Liver (tissue), 9 donors: ENCODE results near the gene FBXO44. TPM values are rescaled to one million over a fixed set of nuclear protein-coding genes. Genes with fewer than 3 reads are reported as not detected.

Experiments used
- DNase-seq: peaks from one replicate; pipeline ENCODE4 v3.0.0-alpha.2; 2017; ENCODE audit warnings: low spot score
- H3K27ac ChIP-seq, 2 donors: one replicate each; pipeline ENCODE4 v1.7.0; 2013; ENCODE audit warnings: inconsistent platforms in 2 of 2, low read length in 2 of 2, control low read depth in 1 of 2, low read depth in 1 of 2, mild to moderate bottlenecking in 1 of 2
- H3K27me3 ChIP-seq, 4 donors: one replicate each; pipeline versions ENCODE4 v1.6.1 to v1.7.0; 2013; ENCODE audit warnings: low read length in 3 of 4, inconsistent platforms in 1 of 4, mild to moderate bottlenecking in 1 of 4, moderate library complexity in 1 of 4; ENCODE audit not compliant: control insufficient read depth in 4 of 4, insufficient read depth in 4 of 4
- H3K36me3 ChIP-seq, 4 donors: one replicate each; pipeline versions ENCODE4 v1.6.1 to v1.7.0; 2013; ENCODE audit warnings: low read length in 3 of 4, mild to moderate bottlenecking in 3 of 4, low read depth in 1 of 4, moderate library complexity in 1 of 4; ENCODE audit not compliant: control insufficient read depth in 4 of 4, insufficient read depth in 3 of 4
- H3K4me1 ChIP-seq, 4 donors: one replicate each; pipeline versions ENCODE4 v1.6.1 to v1.7.0; 2013; ENCODE audit warnings: low read length in 3 of 4, mild to moderate bottlenecking in 3 of 4, moderate library complexity in 1 of 4; ENCODE audit not compliant: control insufficient read depth in 4 of 4, insufficient read depth in 4 of 4
- H3K4me3 ChIP-seq, 3 donors: one replicate each; pipeline versions ENCODE4 v1.6.1 to v1.7.0; 2013; ENCODE audit warnings: low read length in 3 of 3, control low read depth in 1 of 3, low read depth in 1 of 3, mild to moderate bottlenecking in 1 of 3
- H3K9ac ChIP-seq, 2 donors: one replicate each; pipeline ENCODE4 v1.7.0; 2013; ENCODE audit warnings: low read length in 2 of 2, mild to moderate bottlenecking in 2 of 2, moderate library complexity in 2 of 2, control low read depth in 1 of 2, low read depth in 1 of 2
- H3K9me3 ChIP-seq, 4 donors: one replicate each; pipeline versions ENCODE4 v1.6.1 to v1.7.0; 2013; ENCODE audit warnings: low read length in 3 of 4; ENCODE audit not compliant: control insufficient read depth in 4 of 4
- EGR1 ChIP-seq, 2 donors: IDR thresholded peaks; 2 replicates each; pipeline ENCODE4 v1.6.1; 2016 to 2018; ENCODE audit warnings: antibody characterized with exemption in 2 of 2, low read depth in 2 of 2
- FOXA1 ChIP-seq: IDR thresholded peaks from 2 replicates; pipeline ENCODE4 v1.6.1; 2016; ENCODE audit warnings: antibody characterized with exemption
- FOXA2 ChIP-seq: IDR thresholded peaks from 2 replicates; pipeline ENCODE4 v1.6.1; 2016; ENCODE audit warnings: antibody characterized with exemption
- GABPA ChIP-seq, 2 donors: IDR thresholded peaks in 1 of 2; conservative IDR thresholded peaks in 1 of 2; 2 replicates each; pipeline ENCODE4 v1.6.1; 2016; ENCODE audit warnings: antibody characterized with exemption in 2 of 2, mild to moderate bottlenecking in 1 of 2, moderate library complexity in 1 of 2
- HNF4A ChIP-seq, 2 donors: conservative IDR thresholded peaks; 2 replicates each; pipeline ENCODE4 v1.6.1; 2016; ENCODE audit warnings: antibody characterized with exemption in 2 of 2, mild to moderate bottlenecking in 2 of 2
- JUND ChIP-seq, 2 donors: IDR thresholded peaks; 2 replicates each; pipeline ENCODE4 v1.6.1; 2016; ENCODE audit warnings: antibody characterized with exemption in 2 of 2
- NR2F2 ChIP-seq: IDR thresholded peaks from 2 replicates; pipeline ENCODE4 v1.6.1; 2016; ENCODE audit warnings: antibody characterized with exemption
- RAD21 ChIP-seq, 2 donors: IDR thresholded peaks; 2 replicates each; pipeline ENCODE4 v1.6.1; 2016; ENCODE audit warnings: antibody characterized with exemption in 2 of 2, mild to moderate bottlenecking in 2 of 2
- SP1 ChIP-seq: IDR thresholded peaks from 2 replicates; pipeline ENCODE4 v1.6.1; 2018; ENCODE audit warnings: antibody characterized with exemption, mild to moderate bottlenecking
- TAF1 ChIP-seq: conservative IDR thresholded peaks from 2 replicates; pipeline ENCODE4 v1.6.1; 2016; ENCODE audit warnings: antibody characterized with exemption, mild to moderate bottlenecking
- YY1 ChIP-seq: IDR thresholded peaks from 2 replicates; pipeline ENCODE4 v1.6.1; 2016; ENCODE audit warnings: antibody characterized with exemption, mild to moderate bottlenecking
- WGBS: extraction: QIAGEN DNeasy Blood & Tissue Kit; methylation state at CpG from one replicate; pipeline ENCODE4 v1.1.7; 2013; 5-methylcytosine and 5-hydroxymethylcytosine counted together
- polyA plus RNA-seq, 2 donors: library from polyadenylated mRNA; stranded (reverse) in 1 of 2; unstranded in 1 of 2; fragments of 200-250 nt in 1 of 2; fragments of >200 nt in 1 of 2; fragmentation: Nextera tagmentation in 1 of 2; extraction: Ambion mirVana in 1 of 2; gene quantifications; one replicate each; pipeline versions ENCODE4 v1.2.1 to v1.2.3, GENCODE V29; 2013 to 2015
- total RNA-seq, 2 donors: library from RNA; depleted of rRNA; stranded (reverse); fragments of >200 nt; gene quantifications; one replicate each; pipeline ENCODE4 v1.2.3, GENCODE V29; 2014
- TF ChIP-seq, protein P1 (sequence below): fragments of 150-350 bp; IDR thresholded peaks from 2 replicates; pipeline ENCODE4 v1.5.1; 2017; ENCODE audit warnings: improper control_type of control experiment, low read depth, low read length; ENCODE audit not compliant: missing input control
- TF ChIP-seq, protein P2 (sequence below): IDR thresholded peaks from 2 replicates; pipeline ENCODE4 v1.6.1; 2016; ENCODE audit warnings: antibody characterized with exemption
- TF ChIP-seq, protein P3 (sequence below): IDR thresholded peaks from 2 replicates; pipeline ENCODE4 v1.6.1; 2016; ENCODE audit warnings: antibody characterized with exemption, mild to moderate bottlenecking
- TF ChIP-seq, protein P4 (sequence below): IDR thresholded peaks from 2 replicates; pipeline ENCODE4 v1.6.1; 2016; ENCODE audit warnings: antibody characterized with exemption
- TF ChIP-seq, protein P5 (sequence below): IDR thresholded peaks from 2 replicates; pipeline ENCODE4 v1.6.1; 2016; ENCODE audit warnings: antibody characterized with exemption
- donor health status: healthy.
- donor health status: healthy.
- donor health status: healthy.
- donor health status: healthy.
- donor health status: healthy.

FBXO44 gene
- total and polyA plus RNA-seq, 4 donors: 3.6 to 13.2 (median 6.8) TPM

DNA sequence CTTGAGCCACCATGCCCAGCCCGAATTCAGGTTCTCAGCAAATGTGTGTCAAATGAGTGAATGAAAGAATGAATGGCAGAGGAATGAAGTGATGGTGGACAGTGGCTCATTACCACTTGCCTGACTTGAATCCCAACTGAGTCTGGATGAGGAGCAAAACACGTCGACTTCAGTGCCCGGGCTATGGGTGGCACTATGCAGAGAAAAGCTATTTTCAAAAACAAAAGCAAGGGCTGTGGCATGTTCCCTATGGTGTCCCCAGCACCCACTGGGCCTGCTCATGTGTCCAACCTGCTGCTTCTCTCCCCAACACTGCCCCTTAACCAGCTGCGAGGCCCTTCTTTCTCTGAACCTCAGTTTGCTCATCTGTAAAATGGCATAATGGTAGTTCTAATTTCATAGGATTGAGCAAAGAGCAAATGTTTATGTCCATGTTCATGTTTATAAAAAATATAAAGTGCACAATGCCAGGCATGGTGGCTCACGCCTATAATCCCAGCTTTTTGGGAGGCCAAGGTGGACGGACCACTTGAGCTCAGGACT lies 30.6 kb downstream of the FBXO44 start:
- no peaks in the 10 kb centered on the region for H3K9me3 ChIP-seq
- H3K9ac ChIP-seq: no peak overlapping the region
- peaks cover under 1 to 15% (median 11%) of the 10 kb centered on the region in 4 donors for H3K4me1 ChIP-seq
- 93% methylated on average over 7 of the region's 7 CpGs for WGBS
- H3K4me3 ChIP-seq: no peak overlapping the region
- peaks cover 0 to 4% (median 0%) of the 10 kb centered on the region in 4 donors for H3K27me3 ChIP-seq
- H3K27ac ChIP-seq: no peak overlapping the region
- TF ChIP-seq, protein P1, sequence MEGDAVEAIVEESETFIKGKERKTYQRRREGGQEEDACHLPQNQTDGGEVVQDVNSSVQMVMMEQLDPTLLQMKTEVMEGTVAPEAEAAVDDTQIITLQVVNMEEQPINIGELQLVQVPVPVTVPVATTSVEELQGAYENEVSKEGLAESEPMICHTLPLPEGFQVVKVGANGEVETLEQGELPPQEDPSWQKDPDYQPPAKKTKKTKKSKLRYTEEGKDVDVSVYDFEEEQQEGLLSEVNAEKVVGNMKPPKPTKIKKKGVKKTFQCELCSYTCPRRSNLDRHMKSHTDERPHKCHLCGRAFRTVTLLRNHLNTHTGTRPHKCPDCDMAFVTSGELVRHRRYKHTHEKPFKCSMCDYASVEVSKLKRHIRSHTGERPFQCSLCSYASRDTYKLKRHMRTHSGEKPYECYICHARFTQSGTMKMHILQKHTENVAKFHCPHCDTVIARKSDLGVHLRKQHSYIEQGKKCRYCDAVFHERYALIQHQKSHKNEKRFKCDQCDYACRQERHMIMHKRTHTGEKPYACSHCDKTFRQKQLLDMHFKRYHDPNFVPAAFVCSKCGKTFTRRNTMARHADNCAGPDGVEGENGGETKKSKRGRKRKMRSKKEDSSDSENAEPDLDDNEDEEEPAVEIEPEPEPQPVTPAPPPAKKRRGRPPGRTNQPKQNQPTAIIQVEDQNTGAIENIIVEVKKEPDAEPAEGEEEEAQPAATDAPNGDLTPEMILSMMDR: no peak
- TF ChIP-seq GABPA (IDR thresholded peaks at IDR 0.05 in 1 of 2, conservative IDR thresholded peaks at IDR 0.05 in 1 of 2): no peak
- TF ChIP-seq JUND (IDR thresholded peaks at IDR 0.05): no peak
- H3K36me3 ChIP-seq: no peaks in the 10 kb centered on the region
- no peak for DNase-seq

DNA sequence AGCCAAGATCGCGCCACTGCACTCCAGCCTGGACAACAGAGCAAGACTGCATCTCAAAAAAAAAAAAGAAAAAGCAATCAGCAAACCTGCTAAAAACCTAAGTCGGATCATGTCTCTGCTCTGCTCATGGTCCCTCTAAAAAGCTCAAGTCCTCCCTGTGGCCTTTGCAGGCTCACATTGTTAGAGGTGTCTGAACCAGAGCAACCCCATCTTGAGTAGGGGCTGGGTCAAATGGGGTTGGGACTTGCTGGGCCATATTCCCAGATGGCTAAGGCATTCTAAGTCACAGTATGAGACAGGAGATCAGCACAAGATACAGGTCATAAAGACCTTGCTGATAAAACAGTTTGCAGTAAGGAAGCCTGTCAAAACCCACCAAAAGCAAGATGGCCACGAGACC lies 33.8 kb downstream of the FBXO44 start:
- no peak for DNase-seq
- no peak for TF ChIP-seq JUND (IDR thresholded peaks at IDR 0.05)
- TF ChIP-seq FOXA1: no peak
- TF ChIP-seq SP1: no peak
- TF ChIP-seq HNF4A (conservative IDR thresholded peaks at IDR 0.05): no peak
- TF ChIP-seq YY1: no peak
- no peak for TF ChIP-seq EGR1 (IDR thresholded peaks at IDR 0.05; ENCODE audit: low read depth in 2 of 2)
- TF ChIP-seq, protein P2, sequence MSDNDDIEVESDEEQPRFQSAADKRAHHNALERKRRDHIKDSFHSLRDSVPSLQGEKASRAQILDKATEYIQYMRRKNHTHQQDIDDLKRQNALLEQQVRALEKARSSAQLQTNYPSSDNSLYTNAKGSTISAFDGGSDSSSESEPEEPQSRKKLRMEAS: no peak
- TF ChIP-seq, protein P1: no peak
- TF ChIP-seq FOXA2: no peak
- TF ChIP-seq, protein P3, sequence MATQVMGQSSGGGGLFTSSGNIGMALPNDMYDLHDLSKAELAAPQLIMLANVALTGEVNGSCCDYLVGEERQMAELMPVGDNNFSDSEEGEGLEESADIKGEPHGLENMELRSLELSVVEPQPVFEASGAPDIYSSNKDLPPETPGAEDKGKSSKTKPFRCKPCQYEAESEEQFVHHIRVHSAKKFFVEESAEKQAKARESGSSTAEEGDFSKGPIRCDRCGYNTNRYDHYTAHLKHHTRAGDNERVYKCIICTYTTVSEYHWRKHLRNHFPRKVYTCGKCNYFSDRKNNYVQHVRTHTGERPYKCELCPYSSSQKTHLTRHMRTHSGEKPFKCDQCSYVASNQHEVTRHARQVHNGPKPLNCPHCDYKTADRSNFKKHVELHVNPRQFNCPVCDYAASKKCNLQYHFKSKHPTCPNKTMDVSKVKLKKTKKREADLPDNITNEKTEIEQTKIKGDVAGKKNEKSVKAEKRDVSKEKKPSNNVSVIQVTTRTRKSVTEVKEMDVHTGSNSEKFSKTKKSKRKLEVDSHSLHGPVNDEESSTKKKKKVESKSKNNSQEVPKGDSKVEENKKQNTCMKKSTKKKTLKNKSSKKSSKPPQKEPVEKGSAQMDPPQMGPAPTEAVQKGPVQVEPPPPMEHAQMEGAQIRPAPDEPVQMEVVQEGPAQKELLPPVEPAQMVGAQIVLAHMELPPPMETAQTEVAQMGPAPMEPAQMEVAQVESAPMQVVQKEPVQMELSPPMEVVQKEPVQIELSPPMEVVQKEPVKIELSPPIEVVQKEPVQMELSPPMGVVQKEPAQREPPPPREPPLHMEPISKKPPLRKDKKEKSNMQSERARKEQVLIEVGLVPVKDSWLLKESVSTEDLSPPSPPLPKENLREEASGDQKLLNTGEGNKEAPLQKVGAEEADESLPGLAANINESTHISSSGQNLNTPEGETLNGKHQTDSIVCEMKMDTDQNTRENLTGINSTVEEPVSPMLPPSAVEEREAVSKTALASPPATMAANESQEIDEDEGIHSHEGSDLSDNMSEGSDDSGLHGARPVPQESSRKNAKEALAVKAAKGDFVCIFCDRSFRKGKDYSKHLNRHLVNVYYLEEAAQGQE: no peak
- TF ChIP-seq, protein P4, sequence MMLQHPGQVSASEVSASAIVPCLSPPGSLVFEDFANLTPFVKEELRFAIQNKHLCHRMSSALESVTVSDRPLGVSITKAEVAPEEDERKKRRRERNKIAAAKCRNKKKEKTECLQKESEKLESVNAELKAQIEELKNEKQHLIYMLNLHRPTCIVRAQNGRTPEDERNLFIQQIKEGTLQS: no peak
- no peak for TF ChIP-seq NR2F2
- TF ChIP-seq TAF1: no peak
- TF ChIP-seq RAD21 (IDR thresholded peaks at IDR 0.05): no peak
- TF ChIP-seq GABPA (IDR thresholded peaks at IDR 0.05 in 1 of 2, conservative IDR thresholded peaks at IDR 0.05 in 1 of 2): no peak
- TF ChIP-seq, protein P5, sequence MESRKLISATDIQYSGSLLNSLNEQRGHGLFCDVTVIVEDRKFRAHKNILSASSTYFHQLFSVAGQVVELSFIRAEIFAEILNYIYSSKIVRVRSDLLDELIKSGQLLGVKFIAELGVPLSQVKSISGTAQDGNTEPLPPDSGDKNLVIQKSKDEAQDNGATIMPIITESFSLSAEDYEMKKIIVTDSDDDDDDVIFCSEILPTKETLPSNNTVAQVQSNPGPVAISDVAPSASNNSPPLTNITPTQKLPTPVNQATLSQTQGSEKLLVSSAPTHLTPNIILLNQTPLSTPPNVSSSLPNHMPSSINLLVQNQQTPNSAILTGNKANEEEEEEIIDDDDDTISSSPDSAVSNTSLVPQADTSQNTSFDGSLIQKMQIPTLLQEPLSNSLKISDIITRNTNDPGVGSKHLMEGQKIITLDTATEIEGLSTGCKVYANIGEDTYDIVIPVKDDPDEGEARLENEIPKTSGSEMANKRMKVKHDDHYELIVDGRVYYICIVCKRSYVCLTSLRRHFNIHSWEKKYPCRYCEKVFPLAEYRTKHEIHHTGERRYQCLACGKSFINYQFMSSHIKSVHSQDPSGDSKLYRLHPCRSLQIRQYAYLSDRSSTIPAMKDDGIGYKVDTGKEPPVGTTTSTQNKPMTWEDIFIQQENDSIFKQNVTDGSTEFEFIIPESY: no peak
- 95% methylated on average over 4 of the region's 4 CpGs for whole genome bisulfite sequencing
- Histone ChIP-seq H3K27me3 (peaks cover 0 to 10% (median 3%) of the 10 kb centered on the region in 4 donors), H3K4me3 (no peak overlapping the region), H3K27ac (no peak overlapping the region), H3K4me1 (peaks cover 7 to 11% (median 8%) of the 10 kb centered on the region in 4 donors), H3K36me3 (no peaks in the 10 kb centered on the region), H3K9ac (no peak overlapping the region), H3K9me3 (no peaks in the 10 kb centered on the region)
